ENCODE measurements around the gene NUBP1.
"Not testable (repeated sequence)": the region's sequence is repeated elsewhere in the genome, so short reads cannot be mapped to it uniquely, and the experiment has no call there.

The NUBP1 gene

GRCh38 chr16:10776280-10776679 lies 32.6 kb downstream of the NUBP1 start:
- H3K9me3 ChIP-seq (ENCODE audit: insufficient read depth, low read depth, low read length) = peaks cover 2% of the 10 kb centered on the region
- no peaks in the 10 kb centered on the region for H3K79me2 ChIP-seq (ENCODE audit: control insufficient read depth, insufficient read depth, low read length, poor library complexity)
- no peak overlapping the region for H3K4me3 ChIP-seq (ENCODE audit: low read depth, low read length)
- no peaks in the 10 kb centered on the region for H3K36me3 ChIP-seq (ENCODE audit: control insufficient read depth in 1 of 2, insufficient read depth in 2 of 2, low read length in 2 of 2)
- no peaks in the 10 kb centered on the region for H3K27me3 ChIP-seq (ENCODE audit: insufficient read depth, low read length)
- no peak overlapping the region for H3K4ac ChIP-seq (ENCODE audit: low read depth, low read length)
- no peak overlapping the region for H2BK5ac ChIP-seq (ENCODE audit: low read depth, low read length, poor library complexity)
- H3K9ac ChIP-seq (ENCODE audit: low read length) = no peak overlapping the region
- H3K14ac ChIP-seq (ENCODE audit: low read length) = no peak overlapping the region
- H4K91ac ChIP-seq (ENCODE audit: low read depth, low read length) = no peak overlapping the region
- peaks cover 2 to 12% of the 10 kb centered on the region in 2 experiments for H3K4me1 ChIP-seq (ENCODE audit: control insufficient read depth in 1 of 2, insufficient read depth in 2 of 2, low read length in 2 of 2)
- H3K79me1 ChIP-seq (ENCODE audit: low read length) = no peaks in the 10 kb centered on the region
- no peak overlapping the region for H2AFZ ChIP-seq (ENCODE audit: insufficient read depth, low read length, poor library complexity)
- H3K23ac ChIP-seq (ENCODE audit: low read length) = no peak overlapping the region
- H3K18ac ChIP-seq (ENCODE audit: low read length) = no peak overlapping the region
- H3K4me2 ChIP-seq (ENCODE audit: low read length) = no peak overlapping the region
- no peak overlapping the region for H2BK120ac ChIP-seq (ENCODE audit: insufficient read depth, low read length, poor library complexity)
- no peak overlapping the region for H4K8ac ChIP-seq (ENCODE audit: low read depth, low read length)
- H2BK12ac ChIP-seq (ENCODE audit: low read length) = no peak overlapping the region
- no peak overlapping the region for H4K12ac ChIP-seq (ENCODE audit: low read depth, low read length)
- WGBS (ENCODE audit: extremely low coverage, insufficient coverage, insufficient read length) = no CpG with 5 or more reads among the region's 4 CpGs
- no peak overlapping the region for H3K27ac ChIP-seq (ENCODE audit: low read depth, low read length)
- DNase-seq = no peak
- H2AK5ac ChIP-seq (ENCODE audit: low read length) = no peak overlapping the region

DNA sequence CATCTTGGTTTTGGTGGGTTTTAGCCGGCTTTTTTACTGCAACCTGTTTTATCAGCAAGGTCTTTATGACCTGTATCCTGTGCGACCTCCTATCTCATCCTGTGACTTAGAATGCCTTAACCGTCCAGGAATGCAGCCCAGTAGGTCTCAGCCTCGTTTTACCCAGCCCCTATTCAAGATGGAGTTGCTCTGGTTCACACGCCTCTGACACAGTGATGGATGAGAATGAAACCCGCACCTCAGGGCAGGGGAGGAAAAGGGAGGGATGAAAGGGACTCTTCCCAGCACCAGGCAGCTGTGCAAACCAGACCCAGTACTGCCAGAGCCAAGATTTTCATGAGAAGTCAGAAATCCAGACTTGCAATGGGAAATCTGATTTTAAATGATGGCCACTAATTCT lies 33.3 kb downstream of the NUBP1 start:
- not testable (repeated sequence) for H3K27ac ChIP-seq (ENCODE audit: low read depth, low read length); H3K79me1 ChIP-seq (ENCODE audit: low read length); H3K4ac ChIP-seq (ENCODE audit: low read depth, low read length); DNase-seq; H4K91ac ChIP-seq (ENCODE audit: low read depth, low read length); H3K4me3 ChIP-seq (ENCODE audit: low read depth, low read length); H2BK120ac ChIP-seq (ENCODE audit: insufficient read depth, low read length, poor library complexity); H3K36me3 ChIP-seq (ENCODE audit: control insufficient read depth in 1 of 2, insufficient read depth in 2 of 2, low read length in 2 of 2); H3K79me2 ChIP-seq (ENCODE audit: control insufficient read depth, insufficient read depth, low read length, poor library complexity); H3K9ac ChIP-seq (ENCODE audit: low read length); H3K18ac ChIP-seq (ENCODE audit: low read length); H2BK12ac ChIP-seq (ENCODE audit: low read length); H3K4me2 ChIP-seq (ENCODE audit: low read length); H3K27me3 ChIP-seq (ENCODE audit: insufficient read depth, low read length); H4K8ac ChIP-seq (ENCODE audit: low read depth, low read length); H2AK5ac ChIP-seq (ENCODE audit: low read length); H3K4me1 ChIP-seq (ENCODE audit: control insufficient read depth in 1 of 2, insufficient read depth in 2 of 2, low read length in 2 of 2); H2AFZ ChIP-seq (ENCODE audit: insufficient read depth, low read length, poor library complexity); H2BK5ac ChIP-seq (ENCODE audit: low read depth, low read length, poor library complexity); H3K23ac ChIP-seq (ENCODE audit: low read length); H3K14ac ChIP-seq (ENCODE audit: low read length); H4K12ac ChIP-seq (ENCODE audit: low read depth, low read length); H3K9me3 ChIP-seq (ENCODE audit: insufficient read depth, low read depth, low read length)
- WGBS (ENCODE audit: extremely low coverage, insufficient coverage, insufficient read length) = no CpG with 5 or more reads among the region's 6 CpGs

DNA sequence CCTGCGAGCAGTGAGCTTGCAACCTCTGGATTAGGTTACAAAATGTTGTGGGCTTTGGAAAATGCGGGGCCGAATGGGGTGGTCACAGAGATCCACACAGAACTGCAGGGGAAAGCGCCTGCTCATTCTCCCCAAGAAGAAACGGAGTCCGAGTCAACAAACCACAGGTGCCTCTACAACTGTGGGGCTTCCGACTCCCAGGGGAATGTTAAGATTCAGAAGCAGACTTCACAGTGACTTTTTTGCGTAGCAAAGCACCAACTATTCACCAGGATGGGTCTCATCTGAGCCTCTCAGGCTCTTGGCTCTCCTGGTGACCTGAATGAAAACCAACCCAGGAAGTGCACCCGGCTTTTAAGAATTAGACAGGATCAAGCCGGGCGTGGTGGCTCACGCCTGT lies 33.7 kb downstream of the NUBP1 start:
- no peak overlapping the region for H3K4ac ChIP-seq (ENCODE audit: low read depth, low read length)
- no peak overlapping the region for H3K18ac ChIP-seq (ENCODE audit: low read length)
- H4K91ac ChIP-seq (ENCODE audit: low read depth, low read length) = no peak overlapping the region
- H2AK5ac ChIP-seq (ENCODE audit: low read length) = no peak overlapping the region
- no peak overlapping the region for H2AFZ ChIP-seq (ENCODE audit: insufficient read depth, low read length, poor library complexity)
- no peaks in the 10 kb centered on the region for H3K27me3 ChIP-seq (ENCODE audit: insufficient read depth, low read length)
- no peak overlapping the region for H3K14ac ChIP-seq (ENCODE audit: low read length)
- no peaks in the 10 kb centered on the region for H3K79me1 ChIP-seq (ENCODE audit: low read length)
- H3K4me2 ChIP-seq (ENCODE audit: low read length) = no peak overlapping the region
- no peaks in the 10 kb centered on the region for H3K36me3 ChIP-seq (ENCODE audit: control insufficient read depth in 1 of 2, insufficient read depth in 2 of 2, low read length in 2 of 2)
- no CpG with 5 or more reads among the region's 12 CpGs for WGBS (ENCODE audit: extremely low coverage, insufficient coverage, insufficient read length)
- H2BK12ac ChIP-seq (ENCODE audit: low read length) = no peak overlapping the region
- no peak for DNase-seq
- peaks cover 2 to 8% of the 10 kb centered on the region in 2 experiments for H3K4me1 ChIP-seq (ENCODE audit: control insufficient read depth in 1 of 2, insufficient read depth in 2 of 2, low read length in 2 of 2)
- no peak overlapping the region for H3K4me3 ChIP-seq (ENCODE audit: low read depth, low read length)
- no peak overlapping the region for H4K12ac ChIP-seq (ENCODE audit: low read depth, low read length)
- H3K79me2 ChIP-seq (ENCODE audit: control insufficient read depth, insufficient read depth, low read length, poor library complexity) = no peaks in the 10 kb centered on the region
- no peak overlapping the region for H3K23ac ChIP-seq (ENCODE audit: low read length)
- no peak overlapping the region for H3K9ac ChIP-seq (ENCODE audit: low read length)
- no peak overlapping the region for H2BK120ac ChIP-seq (ENCODE audit: insufficient read depth, low read length, poor library complexity)
- no peak overlapping the region for H4K8ac ChIP-seq (ENCODE audit: low read depth, low read length)
- no peak overlapping the region for H2BK5ac ChIP-seq (ENCODE audit: low read depth, low read length, poor library complexity)
- H3K9me3 ChIP-seq (ENCODE audit: insufficient read depth, low read depth, low read length) = peaks cover 2% of the 10 kb centered on the region
- H3K27ac ChIP-seq (ENCODE audit: low read depth, low read length) = no peak overlapping the region

GRCh38 chr16:10779908-10780307 lies 36.3 kb downstream of the NUBP1 start:
- not testable (repeated sequence) for H4K91ac ChIP-seq (ENCODE audit: low read depth, low read length); H3K4ac ChIP-seq (ENCODE audit: low read depth, low read length); H3K18ac ChIP-seq (ENCODE audit: low read length); H3K4me2 ChIP-seq (ENCODE audit: low read length); H4K8ac ChIP-seq (ENCODE audit: low read depth, low read length); H3K79me2 ChIP-seq (ENCODE audit: control insufficient read depth, insufficient read depth, low read length, poor library complexity); H3K4me3 ChIP-seq (ENCODE audit: low read depth, low read length); H3K27ac ChIP-seq (ENCODE audit: low read depth, low read length); H2BK12ac ChIP-seq (ENCODE audit: low read length); H3K36me3 ChIP-seq (ENCODE audit: control insufficient read depth in 1 of 2, insufficient read depth in 2 of 2, low read length in 2 of 2); H2BK120ac ChIP-seq (ENCODE audit: insufficient read depth, low read length, poor library complexity); H2AFZ ChIP-seq (ENCODE audit: insufficient read depth, low read length, poor library complexity); H3K9me3 ChIP-seq (ENCODE audit: insufficient read depth, low read depth, low read length); H3K79me1 ChIP-seq (ENCODE audit: low read length); H2AK5ac ChIP-seq (ENCODE audit: low read length); H3K14ac ChIP-seq (ENCODE audit: low read length); H3K27me3 ChIP-seq (ENCODE audit: insufficient read depth, low read length); DNase-seq; H3K4me1 ChIP-seq (ENCODE audit: control insufficient read depth in 1 of 2, insufficient read depth in 2 of 2, low read length in 2 of 2); H2BK5ac ChIP-seq (ENCODE audit: low read depth, low read length, poor library complexity); H4K12ac ChIP-seq (ENCODE audit: low read depth, low read length); H3K9ac ChIP-seq (ENCODE audit: low read length); H3K23ac ChIP-seq (ENCODE audit: low read length)
- whole genome bisulfite sequencing (ENCODE audit: extremely low coverage, insufficient coverage, insufficient read length) = no CpG with 5 or more reads among the region's 6 CpGs

Data from trophoblast cell (in vitro differentiated cells and primary cell).